Measurements from ENCODE around the gene RECK. TPM values are rescaled to one million over a fixed set of nuclear protein-coding genes. Genes with fewer than 3 reads are reported as not detected.

RECK gene
- total RNA-seq, 1 donor from 2014 or later = 5.7 TPM

GRCh38 chr9:36029202-36029601 lies 7.5 kb upstream of the RECK start:
- no peak overlapping the region for H3K4me3 ChIP-seq (ENCODE audit: low read depth, low read length)
- no peak for DNase-seq (ENCODE audit: low read depth)
- TF ChIP-seq CTCF (conservative IDR thresholded peaks at IDR 0.05; ENCODE audit: low read depth, low read length) = no peak

GRCh38 chr9:36029765-36030528 lies 6.8 kb upstream of the RECK start:
- no peak overlapping the region for H3K4me3 ChIP-seq (ENCODE audit: low read depth, low read length)
- no peak for TF ChIP-seq CTCF (conservative IDR thresholded peaks at IDR 0.05; ENCODE audit: low read depth, low read length)
- peak; percentile 72 for DNase-seq (ENCODE audit: low read depth)

- no peak overlapping the region for H3K4me3 ChIP-seq (ENCODE audit: low read depth, low read length)
- TF ChIP-seq CTCF (conservative IDR thresholded peaks at IDR 0.05; ENCODE audit: low read depth, low read length) = no peak
- no peak for DNase-seq (ENCODE audit: low read depth)
Measured at GRCh38 chr9:36030871-36031270, 5.8 kb upstream of the RECK start.

GRCh38 chr9:36031774-36032555 lies 4.7 kb upstream of the RECK start:
- no peak for TF ChIP-seq CTCF (conservative IDR thresholded peaks at IDR 0.05; ENCODE audit: low read depth, low read length)
- no peak for DNase-seq (ENCODE audit: low read depth)
- no peak overlapping the region for H3K4me3 ChIP-seq (ENCODE audit: low read depth, low read length)

GRCh38 chr9:36033788-36034187 lies 2.9 kb upstream of the RECK start:
- DNase-seq (ENCODE audit: low read depth) = no peak
- no peak overlapping the region for H3K4me3 ChIP-seq (ENCODE audit: low read depth, low read length)
- no peak for TF ChIP-seq CTCF (conservative IDR thresholded peaks at IDR 0.05; ENCODE audit: low read depth, low read length)

GRCh38 chr9:36034234-36034633 lies 2.5 kb upstream of the RECK start:
- DNase-seq (ENCODE audit: low read depth) = no peak
- TF ChIP-seq CTCF (conservative IDR thresholded peaks at IDR 0.05; ENCODE audit: low read depth, low read length) = no peak
- no peak overlapping the region for H3K4me3 ChIP-seq (ENCODE audit: low read depth, low read length)

Measured in epithelial cell of proximal tubule (primary cell).